ENCODE data around the gene NEDD8.
A peak's percentile ranks its signal among the peaks of the same experiment; 100 is the strongest.
"Not testable (repeated sequence)": the region's sequence is repeated elsewhere in the genome, so short reads cannot be mapped to it uniquely, and the experiment has no call there.

Gene NEDD8

DNA sequence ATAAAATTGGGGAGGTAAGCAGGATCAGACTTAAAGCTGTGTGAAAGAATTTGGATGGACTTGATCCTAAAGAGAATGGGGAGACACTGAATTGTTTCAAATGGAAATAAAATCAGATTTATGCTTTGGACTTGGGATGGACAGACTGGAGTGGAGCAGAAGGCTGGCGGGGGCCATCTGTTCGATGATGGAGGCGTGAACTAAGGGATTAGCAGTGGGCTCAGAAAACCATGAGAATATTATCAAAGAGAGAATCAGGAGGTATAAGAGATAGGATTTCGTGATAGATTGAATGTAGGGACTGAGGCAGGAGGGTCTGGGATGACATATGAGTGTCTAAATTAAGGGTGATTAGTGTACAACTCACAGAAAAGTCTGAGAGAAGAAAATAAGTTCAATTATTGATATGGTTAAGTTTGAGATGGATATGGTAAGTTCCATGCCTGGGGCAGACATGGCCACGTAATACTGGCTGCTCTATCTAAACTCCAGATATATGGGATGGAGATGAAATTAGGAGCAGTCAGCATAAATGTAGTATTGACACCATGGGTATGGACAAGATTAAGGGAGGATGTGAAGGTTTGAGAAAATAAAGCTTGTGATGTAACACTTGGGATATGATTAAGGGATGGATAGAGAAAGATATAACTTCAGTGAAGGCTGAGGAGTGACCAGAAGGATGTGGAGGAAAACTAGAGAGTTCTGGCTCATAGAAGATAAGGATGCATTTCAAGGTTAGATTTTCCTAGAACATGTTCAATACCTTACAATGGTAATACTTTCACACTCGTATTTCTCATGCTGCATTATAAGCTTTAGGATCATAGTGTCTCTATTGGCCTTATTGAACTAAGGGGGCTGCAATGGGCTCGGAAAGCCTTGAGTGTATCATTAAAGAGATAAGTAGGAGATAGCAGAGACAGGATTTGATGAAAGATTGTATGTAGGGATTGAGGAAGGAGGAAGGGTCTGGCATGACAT, 27.7 kb downstream of the NEDD8 start:
- peaks cover 20 to 36% of the 10 kb centered on the region in 2 donors for H3K36me3 ChIP-seq (ENCODE audit: control insufficient read depth in 2 of 2, insufficient read depth in 2 of 2, low read length in 2 of 2)
- H3K4me1 ChIP-seq (ENCODE audit: control insufficient read depth, insufficient read depth, low read length) = no peaks in the 10 kb centered on the region

GRCh38 chr14:24203249-24203886, 28.8 kb downstream of the NEDD8 start:
- H3K27ac ChIP-seq (ENCODE audit: low read length); H3K9me3 ChIP-seq (ENCODE audit: control insufficient read depth in 2 of 2, low read length in 2 of 2); H3K4me3 ChIP-seq (ENCODE audit: low read length in 2 of 2); H3K4me1 ChIP-seq (ENCODE audit: control insufficient read depth, insufficient read depth, low read length); H3K9ac ChIP-seq (ENCODE audit: low read length in 2 of 2); H3K27me3 ChIP-seq (ENCODE audit: control insufficient read depth in 1 of 2, insufficient read depth in 2 of 2, low read length in 2 of 2): not testable (repeated sequence)
- H3K36me3 ChIP-seq (ENCODE audit: control insufficient read depth in 2 of 2, insufficient read depth in 2 of 2, low read length in 2 of 2) = peaks cover 20 to 32% of the 10 kb centered on the region in 2 donors

More for the DNA sequence above, 27.7 kb downstream of the NEDD8 start:
- Histone ChIP-seq H3K9ac (ENCODE audit: low read length in 2 of 2) (no peak overlapping the region), H3K27me3 (ENCODE audit: control insufficient read depth in 1 of 2, insufficient read depth in 2 of 2, low read length in 2 of 2) (no peaks in the 10 kb centered on the region), H3K9me3 (ENCODE audit: control insufficient read depth in 2 of 2, low read length in 2 of 2) (no peaks in the 10 kb centered on the region), H3K4me3 (ENCODE audit: low read length in 2 of 2) (no peak overlapping the region), H3K27ac (ENCODE audit: low read length) (no peak overlapping the region)

DNA sequence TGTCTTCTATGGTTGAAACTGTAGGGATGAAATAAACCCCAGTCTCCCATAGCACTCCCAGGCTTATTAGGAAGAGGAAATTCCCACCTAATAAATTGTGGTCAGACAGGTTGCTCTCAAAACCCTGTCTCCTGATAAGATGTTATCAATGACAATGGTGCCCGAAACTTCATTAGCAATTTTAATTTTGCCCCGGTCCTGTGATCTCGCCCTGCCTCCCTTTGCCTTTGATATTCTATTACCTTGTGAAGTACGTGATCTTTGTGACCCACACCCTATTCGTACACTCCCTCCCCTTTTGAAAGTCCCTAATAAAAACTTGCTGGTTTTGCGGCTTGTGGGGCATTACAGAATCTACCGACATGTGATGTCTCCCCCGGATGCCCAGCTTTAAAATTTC, 29.6 kb downstream of the NEDD8 start:
- not testable (repeated sequence) for H3K9ac ChIP-seq (ENCODE audit: low read length in 2 of 2); H3K27me3 ChIP-seq (ENCODE audit: control insufficient read depth in 1 of 2, insufficient read depth in 2 of 2, low read length in 2 of 2); H3K9me3 ChIP-seq (ENCODE audit: control insufficient read depth in 2 of 2, low read length in 2 of 2); H3K4me1 ChIP-seq (ENCODE audit: control insufficient read depth, insufficient read depth, low read length); H3K4me3 ChIP-seq (ENCODE audit: low read length in 2 of 2); H3K27ac ChIP-seq (ENCODE audit: low read length)
- H3K36me3 ChIP-seq (ENCODE audit: control insufficient read depth in 2 of 2, insufficient read depth in 2 of 2, low read length in 2 of 2) = peaks cover 17 to 24% of the 10 kb centered on the region in 2 donors

DNA sequence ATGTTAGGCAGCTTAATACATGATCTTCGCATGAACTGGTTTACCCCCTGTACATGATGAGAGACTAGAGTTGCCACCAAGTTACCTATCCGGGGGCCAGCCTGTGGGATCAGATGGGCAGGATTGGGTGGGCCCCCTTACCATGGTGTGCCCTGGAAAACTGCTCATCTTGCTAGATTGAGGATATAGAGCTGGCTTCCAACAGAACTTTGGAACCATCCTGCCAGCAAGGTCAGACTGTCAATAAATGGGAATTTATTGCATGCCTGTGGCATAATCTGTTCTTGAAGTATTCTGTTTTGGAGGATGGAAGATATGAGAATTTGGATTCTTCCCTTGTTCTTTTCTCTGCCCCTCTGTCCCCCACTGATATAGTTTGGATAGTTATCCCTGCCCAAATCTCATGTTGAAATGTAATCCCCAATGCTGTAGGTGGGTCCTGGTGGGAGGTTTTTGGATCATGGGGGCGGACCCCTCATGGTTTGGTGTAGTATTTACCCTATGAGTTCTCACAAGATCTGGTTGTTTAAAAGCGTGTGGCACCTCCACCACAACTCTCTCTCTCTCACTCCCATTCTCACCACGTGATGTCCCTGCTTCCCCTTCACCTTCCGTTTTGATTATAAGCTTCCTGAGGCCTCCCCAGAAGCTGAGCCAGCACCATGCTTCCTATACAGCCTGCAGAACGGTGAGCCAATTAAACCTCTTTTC, 33.2 kb downstream of the NEDD8 start:
- Histone ChIP-seq H3K4me3 (ENCODE audit: low read length in 2 of 2) (no peak overlapping the region), H3K36me3 (ENCODE audit: control insufficient read depth in 2 of 2, insufficient read depth in 2 of 2, low read length in 2 of 2) (peaks cover 3 to 6% of the 10 kb centered on the region in 2 donors), H3K27me3 (ENCODE audit: control insufficient read depth in 1 of 2, insufficient read depth in 2 of 2, low read length in 2 of 2) (no peaks in the 10 kb centered on the region), H3K27ac (ENCODE audit: low read length) (no peak overlapping the region), H3K4me1 (ENCODE audit: control insufficient read depth, insufficient read depth, low read length) (peaks cover 25% of the 10 kb centered on the region), H3K9me3 (ENCODE audit: control insufficient read depth in 2 of 2, low read length in 2 of 2) (no peaks in the 10 kb centered on the region), H3K9ac (ENCODE audit: low read length in 2 of 2) (peak overlapping the region in 1 of 2 donors; percentile 21)

DNA sequence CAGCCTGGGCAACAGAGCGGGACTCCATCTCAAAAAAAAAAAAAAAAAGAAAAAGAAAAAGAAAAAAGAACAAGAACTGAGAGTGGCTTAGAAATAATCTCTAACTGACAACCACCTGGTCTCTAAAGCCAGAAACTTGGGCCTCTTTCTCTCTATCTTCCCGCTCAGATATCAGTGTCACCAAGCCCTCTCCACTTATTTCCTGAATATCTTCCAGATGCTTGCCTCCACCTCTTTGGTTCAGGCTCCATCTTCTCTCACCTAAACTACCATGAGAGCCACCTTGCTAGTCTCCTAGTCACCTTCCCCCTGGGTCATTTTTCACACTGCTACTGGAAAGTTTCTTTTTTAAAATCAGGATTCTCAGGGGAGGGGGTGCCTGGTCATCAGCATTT, 35.1 kb downstream of the NEDD8 start:
- H3K9me3 ChIP-seq (ENCODE audit: control insufficient read depth in 2 of 2, low read length in 2 of 2) = no peaks in the 10 kb centered on the region
- no peak overlapping the region for H3K27ac ChIP-seq (ENCODE audit: low read length)
- H3K9ac ChIP-seq (ENCODE audit: low read length in 2 of 2) = no peak overlapping the region
- H3K4me1 ChIP-seq (ENCODE audit: control insufficient read depth, insufficient read depth, low read length) = peaks cover 30% of the 10 kb centered on the region
- H3K4me3 ChIP-seq (ENCODE audit: low read length in 2 of 2) = no peak overlapping the region
- H3K36me3 ChIP-seq (ENCODE audit: control insufficient read depth in 2 of 2, insufficient read depth in 2 of 2, low read length in 2 of 2) = peaks cover 10 to 13% of the 10 kb centered on the region in 2 donors
- H3K27me3 ChIP-seq (ENCODE audit: control insufficient read depth in 1 of 2, insufficient read depth in 2 of 2, low read length in 2 of 2) = no peaks in the 10 kb centered on the region

GRCh38 chr14:24196071-24197055, 35.8 kb downstream of the NEDD8 start:
- Histone ChIP-seq H3K9ac (ENCODE audit: low read length in 2 of 2) (peak overlapping the region; percentile 96 to 99), H3K27me3 (ENCODE audit: control insufficient read depth in 1 of 2, insufficient read depth in 2 of 2, low read length in 2 of 2) (no peaks in the 10 kb centered on the region), H3K4me1 (ENCODE audit: control insufficient read depth, insufficient read depth, low read length) (peaks cover 30% of the 10 kb centered on the region), H3K27ac (ENCODE audit: low read length) (peak overlapping the region; percentile 96), H3K9me3 (ENCODE audit: control insufficient read depth in 2 of 2, low read length in 2 of 2) (no peaks in the 10 kb centered on the region), H3K36me3 (ENCODE audit: control insufficient read depth in 2 of 2, insufficient read depth in 2 of 2, low read length in 2 of 2) (peaks cover 10 to 14% of the 10 kb centered on the region in 2 donors), H3K4me3 (ENCODE audit: low read length in 2 of 2) (peak overlapping the region; percentile 96 to 99)

DNA sequence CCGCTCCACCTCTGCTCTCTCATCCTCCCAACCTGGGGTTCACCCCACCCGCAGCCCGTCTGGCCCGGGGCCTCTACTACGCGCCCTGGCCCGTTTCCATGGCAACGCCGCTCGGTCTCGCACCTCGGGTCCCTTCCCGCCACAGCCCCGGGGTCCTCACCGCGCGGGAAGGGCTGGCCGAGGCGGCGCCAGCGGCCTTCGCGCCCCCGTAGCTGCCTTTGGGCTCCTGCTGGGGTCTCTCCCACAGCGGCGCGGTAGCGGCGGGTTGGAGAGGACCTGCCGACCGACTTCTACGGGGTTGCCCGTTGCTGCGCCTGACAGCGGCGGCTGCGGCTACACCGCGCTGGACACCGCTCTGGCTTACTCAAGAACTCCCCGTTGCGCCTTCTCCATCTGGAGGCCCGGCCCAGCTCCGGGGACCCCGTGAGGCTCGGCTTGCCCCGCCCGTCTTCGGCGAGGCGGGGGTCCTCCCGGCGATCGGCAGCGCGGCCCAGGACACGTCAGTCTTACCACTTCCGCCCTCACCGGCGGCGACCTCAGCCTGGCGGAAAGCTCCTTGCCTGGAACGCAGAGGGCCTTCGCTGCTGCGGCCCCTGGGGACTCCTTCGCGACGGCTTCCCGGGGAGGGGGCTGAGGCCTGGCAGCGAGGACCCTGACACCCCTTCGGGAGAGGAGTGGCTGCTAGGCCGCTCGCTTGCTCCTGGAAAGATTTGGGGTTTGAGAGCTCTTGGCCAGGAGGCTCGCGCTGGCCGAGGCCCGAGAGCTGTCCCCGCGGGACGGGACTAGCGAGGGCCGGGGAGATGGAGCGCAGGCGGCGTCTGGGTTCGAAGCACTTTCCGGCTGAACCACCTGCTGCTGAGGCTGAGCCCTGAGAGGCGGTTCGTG, 36.7 kb downstream of the NEDD8 start, which contains the start of gene TM9SF1:
Gene TM9SF1, minus strand, starts transcription at position 256 of the 885 bp plus-strand sequence. CDS start 422 bp downstream, outside the sequence.
- Histone ChIP-seq H3K36me3 (ENCODE audit: control insufficient read depth in 2 of 2, insufficient read depth in 2 of 2, low read length in 2 of 2) (peaks cover 10 to 16% of the 10 kb centered on the region in 2 donors), H3K4me1 (ENCODE audit: control insufficient read depth, insufficient read depth, low read length) (peaks cover 30% of the 10 kb centered on the region), H3K9me3 (ENCODE audit: control insufficient read depth in 2 of 2, low read length in 2 of 2) (no peaks in the 10 kb centered on the region), H3K27ac (ENCODE audit: low read length) (peak within 1 kb of the TSS; percentile 96), H3K4me3 (ENCODE audit: low read length in 2 of 2) (peak within 1 kb of the TSS; percentile 96 to 99), H3K9ac (ENCODE audit: low read length in 2 of 2) (peak within 1 kb of the TSS; percentile 96 to 99), H3K27me3 (ENCODE audit: control insufficient read depth in 1 of 2, insufficient read depth in 2 of 2, low read length in 2 of 2) (no peaks in the 10 kb centered on the region)

DNA sequence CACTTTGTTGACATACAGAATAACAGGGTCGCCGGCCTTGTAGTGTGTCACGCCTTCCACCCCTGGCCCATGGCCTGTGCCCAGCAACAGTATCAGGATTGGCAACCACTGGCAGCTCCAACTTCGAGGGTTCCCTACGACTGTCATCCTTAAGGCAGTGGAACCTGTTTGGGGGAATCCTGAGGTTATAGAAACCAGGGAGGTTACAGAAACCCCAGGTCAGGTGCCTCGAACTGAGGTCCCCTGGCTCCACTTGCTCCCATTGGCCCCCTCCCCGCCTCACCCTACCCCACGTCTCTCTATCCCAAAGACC, 37.3 kb downstream of the NEDD8 start:
- peak overlapping the region; percentile 96 to 99 for H3K4me3 ChIP-seq (ENCODE audit: low read length in 2 of 2)
- peaks cover 10 to 19% of the 10 kb centered on the region in 2 donors for H3K36me3 ChIP-seq (ENCODE audit: control insufficient read depth in 2 of 2, insufficient read depth in 2 of 2, low read length in 2 of 2)
- H3K27me3 ChIP-seq (ENCODE audit: control insufficient read depth in 1 of 2, insufficient read depth in 2 of 2, low read length in 2 of 2) = no peaks in the 10 kb centered on the region
- peak overlapping the region; percentile 96 for H3K27ac ChIP-seq (ENCODE audit: low read length)
- H3K9ac ChIP-seq (ENCODE audit: low read length in 2 of 2) = peak overlapping the region; percentile 96 to 99
- peaks cover 30% of the 10 kb centered on the region for H3K4me1 ChIP-seq (ENCODE audit: control insufficient read depth, insufficient read depth, low read length)
- no peaks in the 10 kb centered on the region for H3K9me3 ChIP-seq (ENCODE audit: control insufficient read depth in 2 of 2, low read length in 2 of 2)

DNA sequence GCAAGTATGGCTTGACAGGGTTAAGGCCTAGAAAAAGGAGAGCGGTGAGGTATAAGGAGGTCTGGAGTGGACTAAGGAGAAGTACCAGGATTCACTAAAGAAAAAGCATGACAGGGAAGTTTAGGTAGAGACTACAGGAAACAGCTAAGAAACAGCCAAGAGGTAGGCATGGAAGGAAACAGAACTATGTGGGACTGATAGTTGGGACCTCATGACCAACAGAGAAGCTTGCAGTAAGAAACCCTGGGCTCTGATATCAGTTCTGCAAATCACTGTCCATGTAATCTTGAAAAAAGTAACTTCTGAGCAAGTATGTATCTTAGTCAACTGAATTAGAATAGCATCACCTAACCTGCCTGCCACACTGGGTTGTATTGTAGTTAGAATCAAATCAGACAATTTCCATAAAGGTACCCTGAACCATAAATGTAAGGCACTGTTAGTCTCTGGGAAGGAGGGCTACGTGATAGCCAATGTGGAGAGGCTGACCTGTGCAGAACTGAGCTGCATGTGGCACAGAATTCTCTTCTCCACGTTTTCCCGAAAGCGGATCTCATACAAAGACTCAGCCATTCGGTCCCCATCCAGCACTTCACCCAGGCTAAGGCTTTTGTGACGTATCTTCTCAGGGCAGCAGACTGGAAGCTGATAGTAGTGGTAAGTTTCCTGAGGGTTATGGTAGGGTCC, 37.8 kb downstream of the NEDD8 start:
- peaks cover 10 to 19% of the 10 kb centered on the region in 2 donors for H3K36me3 ChIP-seq (ENCODE audit: control insufficient read depth in 2 of 2, insufficient read depth in 2 of 2, low read length in 2 of 2)
- peak overlapping the region; percentile 96 to 99 for H3K4me3 ChIP-seq (ENCODE audit: low read length in 2 of 2)
- peak overlapping the region; percentile 96 for H3K27ac ChIP-seq (ENCODE audit: low read length)
- peak overlapping the region; percentile 96 to 99 for H3K9ac ChIP-seq (ENCODE audit: low read length in 2 of 2)
- no peaks in the 10 kb centered on the region for H3K9me3 ChIP-seq (ENCODE audit: control insufficient read depth in 2 of 2, low read length in 2 of 2)
- no peaks in the 10 kb centered on the region for H3K27me3 ChIP-seq (ENCODE audit: control insufficient read depth in 1 of 2, insufficient read depth in 2 of 2, low read length in 2 of 2)
- peaks cover 30% of the 10 kb centered on the region for H3K4me1 ChIP-seq (ENCODE audit: control insufficient read depth, insufficient read depth, low read length)
